HG03196 (cell line): ENCODE measurements around the gene GOLGA3.
"Not testable (repeated sequence)": the region's sequence is repeated elsewhere in the genome, so short reads cannot be mapped to it uniquely, and the experiment has no call there.

Experiments used
- ATAC-seq: cut with Tn5 transposase; IDR thresholded peaks from one replicate; pipeline ENCODE4 v1.9.1; 2021; ENCODE audit not compliant: unreplicated experiment

Gene GOLGA3, protein sequence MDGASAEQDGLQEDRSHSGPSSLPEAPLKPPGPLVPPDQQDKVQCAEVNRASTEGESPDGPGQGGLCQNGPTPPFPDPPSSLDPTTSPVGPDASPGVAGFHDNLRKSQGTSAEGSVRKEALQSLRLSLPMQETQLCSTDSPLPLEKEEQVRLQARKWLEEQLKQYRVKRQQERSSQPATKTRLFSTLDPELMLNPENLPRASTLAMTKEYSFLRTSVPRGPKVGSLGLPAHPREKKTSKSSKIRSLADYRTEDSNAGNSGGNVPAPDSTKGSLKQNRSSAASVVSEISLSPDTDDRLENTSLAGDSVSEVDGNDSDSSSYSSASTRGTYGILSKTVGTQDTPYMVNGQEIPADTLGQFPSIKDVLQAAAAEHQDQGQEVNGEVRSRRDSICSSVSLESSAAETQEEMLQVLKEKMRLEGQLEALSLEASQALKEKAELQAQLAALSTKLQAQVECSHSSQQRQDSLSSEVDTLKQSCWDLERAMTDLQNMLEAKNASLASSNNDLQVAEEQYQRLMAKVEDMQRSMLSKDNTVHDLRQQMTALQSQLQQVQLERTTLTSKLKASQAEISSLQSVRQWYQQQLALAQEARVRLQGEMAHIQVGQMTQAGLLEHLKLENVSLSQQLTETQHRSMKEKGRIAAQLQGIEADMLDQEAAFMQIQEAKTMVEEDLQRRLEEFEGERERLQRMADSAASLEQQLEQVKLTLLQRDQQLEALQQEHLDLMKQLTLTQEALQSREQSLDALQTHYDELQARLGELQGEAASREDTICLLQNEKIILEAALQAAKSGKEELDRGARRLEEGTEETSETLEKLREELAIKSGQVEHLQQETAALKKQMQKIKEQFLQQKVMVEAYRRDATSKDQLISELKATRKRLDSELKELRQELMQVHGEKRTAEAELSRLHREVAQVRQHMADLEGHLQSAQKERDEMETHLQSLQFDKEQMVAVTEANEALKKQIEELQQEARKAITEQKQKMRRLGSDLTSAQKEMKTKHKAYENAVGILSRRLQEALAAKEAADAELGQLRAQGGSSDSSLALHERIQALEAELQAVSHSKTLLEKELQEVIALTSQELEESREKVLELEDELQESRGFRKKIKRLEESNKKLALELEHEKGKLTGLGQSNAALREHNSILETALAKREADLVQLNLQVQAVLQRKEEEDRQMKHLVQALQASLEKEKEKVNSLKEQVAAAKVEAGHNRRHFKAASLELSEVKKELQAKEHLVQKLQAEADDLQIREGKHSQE (N-terminal part only)

DNA sequence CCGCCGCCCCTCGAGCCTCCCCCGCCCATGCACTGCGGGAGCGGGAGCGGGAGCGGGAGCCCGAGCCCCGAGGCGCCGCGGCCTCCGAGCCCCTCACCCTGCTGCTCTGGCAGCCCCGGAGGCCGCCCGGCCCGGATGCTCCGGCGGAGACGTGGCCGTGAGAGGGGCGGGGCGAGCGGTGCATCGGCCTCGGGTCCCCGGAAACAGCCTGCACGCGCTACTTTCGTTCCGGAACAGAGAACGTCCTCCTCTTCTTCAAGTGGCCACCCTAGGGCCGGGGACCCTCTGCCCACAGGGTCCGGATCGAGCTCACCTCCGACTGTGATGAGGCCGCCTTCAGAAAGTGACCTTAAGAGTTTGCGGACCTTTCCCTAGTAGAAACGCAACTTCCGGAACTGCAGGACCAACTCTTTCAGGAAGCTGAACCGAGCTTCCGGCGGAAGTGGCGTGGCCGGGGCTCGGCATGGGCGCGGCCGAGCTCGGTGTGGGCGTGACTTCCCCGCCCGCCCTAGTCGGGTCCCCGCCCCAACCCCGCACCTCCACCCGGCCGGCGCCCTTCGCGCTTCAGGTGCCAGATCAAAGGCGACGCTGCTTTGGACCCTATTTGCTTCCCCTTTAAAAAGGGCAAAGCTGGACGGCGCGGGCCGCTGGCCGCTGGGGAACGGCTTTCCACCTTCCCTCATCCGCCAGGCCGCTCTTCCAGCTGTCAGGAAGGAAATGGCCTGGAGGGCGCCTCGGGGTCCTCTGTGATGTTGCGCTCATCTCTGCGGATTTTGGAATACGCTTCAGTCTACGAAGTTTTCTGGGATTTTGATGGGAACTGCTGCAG, at the start of gene GOLGA3:
Gene GOLGA3, minus strand, starts transcription at position 164 of the 829 bp plus-strand sequence. CDS start 6,741 bp downstream, outside the sequence.
- peak; percentile 81 for ATAC-seq

DNA sequence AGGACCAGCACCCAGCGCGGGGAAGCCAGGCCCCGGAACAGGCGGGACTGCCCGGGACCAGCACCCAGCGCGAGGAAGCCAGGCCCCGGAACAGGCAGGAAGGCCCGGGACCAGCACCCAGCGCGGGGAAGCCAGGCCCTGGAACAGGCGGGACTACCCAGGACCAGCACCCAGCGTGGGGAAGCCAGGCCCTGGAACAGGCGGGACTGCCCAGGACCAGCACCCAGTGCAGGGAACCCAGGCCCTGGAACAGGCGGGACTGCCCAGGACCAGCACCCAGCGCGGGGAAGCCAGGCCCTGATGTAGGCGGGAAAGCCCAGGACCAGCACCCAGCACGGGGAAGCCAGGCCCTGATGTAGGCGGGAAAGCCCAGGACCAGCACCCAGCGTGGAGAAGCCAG, 46.0 kb upstream of the GOLGA3 start:
- not testable (repeated sequence) for ATAC-seq

DNA sequence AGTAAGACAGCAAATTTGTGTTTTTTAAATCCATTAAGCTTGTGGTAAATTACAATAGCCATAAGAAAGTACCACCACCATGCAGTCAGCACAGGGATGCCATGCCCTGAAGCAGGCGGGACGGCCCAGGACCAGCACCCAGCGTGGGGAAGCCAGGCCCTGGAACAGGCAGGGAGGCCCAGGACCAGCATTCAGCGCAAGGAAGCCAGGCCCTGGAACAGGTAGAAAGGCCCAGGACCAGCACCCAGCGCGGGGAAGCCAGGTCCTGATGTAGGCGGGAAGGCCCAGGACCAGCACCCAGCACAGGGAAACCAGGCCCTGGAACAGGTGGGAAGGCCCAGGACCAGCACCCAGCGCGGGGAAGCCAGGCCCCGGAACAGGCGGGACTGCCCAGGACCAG, 45.5 kb upstream of the GOLGA3 start:
- no peak for ATAC-seq

DNA sequence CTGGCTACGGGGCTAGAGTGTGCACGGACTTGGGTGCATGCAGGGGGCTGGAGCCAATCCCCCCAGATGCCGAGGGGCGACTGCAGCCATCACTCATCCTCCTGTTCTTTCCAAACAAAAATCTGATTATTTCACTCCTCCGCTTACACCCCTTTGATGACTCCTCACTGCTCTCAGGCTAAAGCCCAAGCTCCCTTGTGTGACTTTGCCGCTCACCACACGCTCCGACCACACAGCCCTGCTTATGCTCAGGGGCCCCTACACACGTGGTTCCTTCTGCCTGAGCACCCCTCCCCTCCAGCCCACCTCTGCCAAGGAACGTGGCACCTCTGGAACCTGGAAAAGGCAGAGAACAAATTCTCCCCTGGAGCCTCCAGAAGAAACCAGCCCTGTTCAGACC, 45.1 kb upstream of the GOLGA3 start:
- ATAC-seq: no peak

DNA sequence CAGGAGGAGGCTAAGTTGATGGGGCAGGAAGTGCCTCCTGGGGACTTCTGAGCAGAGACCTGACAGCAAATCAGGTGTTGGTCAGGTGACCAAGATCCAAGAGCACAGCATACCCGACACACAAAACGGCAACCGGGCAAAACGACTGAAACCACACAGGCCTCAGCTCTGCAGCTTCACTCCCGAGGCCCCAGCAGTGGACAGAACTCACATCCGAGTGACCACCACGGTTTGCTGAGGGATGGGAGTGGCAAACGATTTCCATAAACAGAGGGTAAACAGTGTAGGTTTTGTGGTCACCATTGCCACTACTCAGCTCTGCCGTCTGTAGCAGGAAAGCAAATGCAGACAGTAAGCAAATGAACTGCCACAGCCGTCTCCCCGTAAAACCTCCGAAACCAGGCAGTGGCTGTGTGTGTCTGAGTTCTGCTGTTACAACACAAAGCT, 44.3 kb upstream of the GOLGA3 start:
- no peak for ATAC-seq

DNA sequence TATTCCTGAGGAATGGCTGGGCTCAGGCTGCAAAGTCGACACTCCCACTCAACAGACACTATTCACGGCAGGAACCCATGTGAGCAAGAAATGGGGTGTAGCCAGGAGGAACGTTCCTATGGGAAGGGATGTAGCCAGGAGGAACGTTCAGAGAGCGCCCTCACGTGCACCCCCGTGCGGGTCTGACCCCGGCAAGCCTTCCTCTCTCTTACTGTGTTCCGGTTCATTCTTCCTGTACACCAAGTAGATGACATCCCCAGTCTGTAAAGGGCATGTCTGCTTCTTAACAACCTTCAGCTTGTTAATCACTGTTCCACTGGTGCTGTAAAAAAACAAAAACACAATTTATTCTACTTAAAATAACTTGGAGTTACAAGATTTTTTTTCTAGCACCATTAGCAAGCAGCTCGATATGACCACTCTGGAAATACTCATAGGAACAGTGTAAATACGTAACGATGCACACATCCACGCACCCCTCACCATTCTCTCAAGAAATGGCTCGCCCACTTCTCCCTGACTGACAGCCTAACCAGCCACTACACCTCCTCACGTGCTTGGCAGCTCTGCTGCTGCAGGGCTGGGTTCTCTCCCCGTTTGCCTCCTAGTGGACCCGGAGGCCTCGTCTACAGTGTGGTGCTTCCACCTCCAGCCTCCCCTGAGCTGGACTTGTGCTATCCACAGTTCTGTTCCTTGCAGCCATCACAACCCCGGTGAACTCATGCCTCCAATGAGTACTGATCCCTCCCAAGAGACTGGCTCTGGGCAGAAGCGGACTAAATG, 43.6 kb upstream of the GOLGA3 start:
- no peak for ATAC-seq

DNA sequence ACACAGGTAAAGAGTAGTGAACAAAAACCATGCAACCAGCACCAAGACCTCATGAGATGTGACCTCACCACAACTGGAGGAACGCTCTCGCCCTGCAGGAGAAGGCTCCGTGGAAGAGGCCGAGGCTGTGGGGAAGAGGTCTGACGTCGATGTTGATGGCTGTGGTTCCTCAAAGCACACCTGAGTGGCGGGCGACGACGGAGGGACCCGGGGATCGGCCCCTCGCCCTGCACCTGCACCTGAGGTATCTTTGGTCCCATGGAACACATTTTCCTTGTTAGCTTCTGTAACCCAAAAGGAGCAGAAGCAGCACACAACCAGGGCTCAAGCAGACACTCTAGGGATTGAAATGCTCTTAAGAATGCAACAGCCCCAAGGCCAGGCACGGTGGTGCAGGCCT, 40.9 kb upstream of the GOLGA3 start:
- ATAC-seq: no peak

DNA sequence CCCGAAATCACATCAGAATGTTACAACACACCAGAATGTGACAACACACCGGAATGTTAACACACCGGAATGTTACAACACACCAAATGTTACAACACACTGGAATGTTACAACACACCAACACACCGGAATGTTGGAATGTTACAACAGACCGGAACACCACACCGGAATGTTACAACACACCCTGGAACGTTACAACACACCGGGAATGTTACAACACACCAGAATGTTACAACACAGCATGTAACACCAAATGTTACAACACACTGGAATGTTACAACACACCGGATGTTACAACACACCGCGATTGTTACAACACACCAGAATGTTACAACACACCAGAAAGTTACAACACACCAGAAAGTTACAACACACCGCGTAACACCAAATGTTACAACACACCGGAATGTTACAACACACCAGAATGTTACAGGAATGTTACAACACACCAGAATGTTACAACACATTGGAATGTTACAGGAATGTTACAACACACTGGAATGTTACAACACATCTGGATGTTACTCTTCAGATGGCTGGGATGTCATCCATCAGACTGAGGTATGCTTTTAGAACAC, 37.7 kb upstream of the GOLGA3 start:
- no peak for ATAC-seq

DNA sequence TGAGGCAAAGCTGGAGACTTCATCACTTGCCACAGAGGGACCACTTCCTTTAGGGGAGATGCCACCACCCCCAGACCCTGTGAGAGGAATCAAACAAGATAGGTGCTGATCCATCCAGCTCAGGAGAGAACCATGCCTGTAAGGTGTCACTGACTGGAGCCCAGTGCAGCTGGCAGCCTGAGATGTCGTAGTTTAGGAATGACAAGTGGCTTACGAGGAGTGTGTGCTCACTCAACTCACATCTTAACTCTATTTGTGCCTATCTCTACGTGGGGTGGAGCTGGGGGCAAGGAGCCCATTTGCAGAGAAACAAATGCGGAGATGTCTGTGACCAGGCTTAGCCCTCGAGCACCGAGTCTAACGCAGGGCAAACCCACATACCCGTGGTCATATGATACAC, 32.9 kb upstream of the GOLGA3 start:
- no peak for ATAC-seq

DNA sequence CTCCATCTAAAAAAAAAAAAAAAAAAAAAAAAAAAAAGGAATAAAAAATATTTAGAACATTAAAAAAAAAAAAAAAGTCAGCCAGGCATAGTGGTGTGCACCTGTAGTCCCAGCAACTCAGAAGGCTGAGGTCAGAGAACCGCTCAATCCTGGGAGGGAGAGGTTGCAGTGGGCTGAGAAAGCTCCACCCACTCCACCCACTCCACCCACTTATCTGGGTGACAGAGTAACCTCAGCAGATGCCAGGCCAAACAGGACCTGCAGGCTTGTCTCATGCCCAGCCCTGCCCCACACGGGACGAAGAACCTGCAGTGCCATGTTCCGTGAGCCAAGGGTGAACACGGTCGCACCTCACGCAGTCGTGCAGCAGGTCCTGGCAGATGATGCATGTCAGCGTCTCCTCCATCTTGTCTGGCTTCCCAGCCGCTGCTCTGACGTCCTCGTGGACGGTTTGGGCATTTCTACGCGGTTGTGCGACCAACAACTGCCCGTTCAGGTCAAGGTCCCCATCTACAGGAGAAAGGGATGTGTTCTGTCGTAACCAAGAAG, 30.1 kb upstream of the GOLGA3 start:
- ATAC-seq: no peak

DNA sequence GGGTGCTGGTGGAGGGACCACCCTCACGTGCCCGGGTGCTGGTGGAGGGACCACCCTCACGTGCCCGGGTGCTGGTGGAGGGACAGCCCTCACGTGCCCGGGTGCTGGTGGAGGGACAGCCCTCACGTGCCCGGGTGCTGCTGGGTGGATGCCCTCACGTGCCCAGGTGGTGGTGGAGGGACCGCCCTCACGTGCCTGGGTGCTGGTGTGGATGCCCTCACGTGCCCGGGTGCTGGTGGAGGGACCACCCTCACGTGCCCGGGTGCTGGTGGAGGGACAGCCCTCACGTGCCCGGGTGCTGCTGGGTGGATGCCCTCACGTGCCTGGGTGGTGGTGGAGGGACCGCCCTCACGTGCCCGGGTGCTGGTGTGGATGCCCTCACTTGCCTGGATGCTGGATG, 28.4 kb upstream of the GOLGA3 start:
- not testable (repeated sequence) for ATAC-seq

DNA sequence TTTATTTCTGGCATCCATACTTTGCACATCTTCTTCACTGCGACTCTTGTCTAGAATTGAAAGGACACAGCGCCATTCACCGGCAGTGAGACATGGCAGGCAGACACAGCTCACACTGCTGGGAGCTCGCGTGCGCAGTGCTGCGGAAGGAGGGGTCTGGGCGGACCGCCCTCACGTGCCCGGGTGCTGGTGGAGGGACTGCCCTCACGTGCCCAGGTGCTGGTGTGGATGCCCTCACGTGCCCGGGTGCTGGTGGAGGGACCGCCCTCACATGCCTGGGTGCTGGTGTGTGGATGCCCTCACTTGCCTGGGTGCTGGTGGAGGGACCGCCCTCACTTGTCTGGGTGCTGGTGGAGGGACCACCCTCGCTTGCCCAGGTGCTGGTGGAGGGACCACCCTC, 27.9 kb upstream of the GOLGA3 start:
- no peak for ATAC-seq

DNA sequence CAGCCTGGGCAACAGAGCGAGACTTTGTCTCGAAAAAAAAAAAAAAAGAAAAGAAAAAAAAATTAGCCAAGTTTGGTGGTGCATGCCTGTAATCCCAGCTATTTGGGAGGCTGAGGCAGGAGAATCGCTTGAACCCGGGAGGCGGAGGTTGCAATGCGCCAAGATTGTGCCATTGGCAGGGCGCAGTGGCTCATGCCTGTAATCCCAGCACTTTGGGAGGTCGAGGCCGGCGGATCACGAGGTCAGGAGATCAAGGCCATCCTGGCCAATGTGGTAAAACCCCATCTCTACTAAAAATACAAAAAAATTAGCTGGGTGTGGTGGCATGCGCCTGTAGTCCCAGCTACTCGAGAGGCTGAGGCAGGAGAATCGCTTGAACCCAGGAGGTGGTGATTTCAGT, 26.5 kb upstream of the GOLGA3 start:
- ATAC-seq: not testable (repeated sequence)

DNA sequence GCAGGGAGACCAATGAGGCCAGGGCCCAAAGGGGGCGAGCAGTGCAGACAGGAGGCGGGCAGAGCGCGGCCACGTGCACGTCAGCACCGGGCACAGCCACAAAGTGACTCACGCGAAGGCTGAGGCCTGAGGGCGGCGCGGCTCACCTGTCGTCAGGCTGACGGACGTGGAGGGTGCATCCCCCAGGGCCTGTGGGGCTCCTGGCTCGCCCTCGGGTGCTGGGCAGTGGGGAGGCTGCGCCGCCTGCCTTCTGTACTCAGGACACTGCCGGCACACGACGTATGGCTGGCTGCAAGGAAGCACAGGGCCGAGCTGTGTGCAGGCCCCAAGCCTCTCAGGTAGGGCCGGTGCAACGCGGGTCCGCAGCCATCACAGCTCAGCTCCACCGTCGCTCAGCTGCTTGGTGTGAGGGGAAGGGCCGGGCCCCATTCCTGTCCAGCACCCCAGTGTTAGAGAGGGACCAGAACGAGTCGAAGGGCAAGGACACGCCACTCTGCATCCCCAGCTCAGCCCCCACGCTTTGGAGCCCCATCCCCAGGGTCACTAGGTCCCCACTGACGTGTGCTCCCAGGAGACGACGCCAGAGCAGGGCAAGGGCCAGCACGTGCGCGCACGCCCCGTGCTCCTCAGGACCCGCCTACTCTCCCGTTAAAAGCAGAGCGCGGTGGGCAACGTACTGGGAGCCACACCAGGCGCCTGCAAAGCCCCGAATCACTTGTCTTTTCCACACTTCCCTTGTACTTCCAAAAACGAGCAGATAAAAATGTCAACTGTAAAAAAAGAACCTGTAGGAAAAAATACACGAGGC, 24.8 kb upstream of the GOLGA3 start:
- no peak for ATAC-seq

DNA sequence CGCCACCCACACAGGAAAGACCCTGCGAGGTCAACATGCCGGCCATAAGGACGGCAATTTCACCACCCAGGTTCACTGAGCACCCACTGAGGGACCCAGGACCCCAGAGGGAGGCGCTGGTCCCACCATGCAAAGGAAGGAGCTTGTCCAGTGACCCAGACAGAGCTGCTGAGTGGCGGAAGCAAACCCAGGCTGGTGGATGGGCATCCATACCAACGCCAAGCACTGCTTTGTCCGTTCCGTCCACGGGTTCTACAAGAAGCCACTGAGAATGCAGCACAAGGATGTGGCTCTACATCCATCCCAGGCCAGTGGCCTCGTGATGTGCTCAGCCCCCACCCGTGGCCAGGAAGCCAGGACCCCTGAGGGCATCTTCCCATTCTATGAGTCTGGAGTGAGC, 23.8 kb upstream of the GOLGA3 start:
- no peak for ATAC-seq

DNA sequence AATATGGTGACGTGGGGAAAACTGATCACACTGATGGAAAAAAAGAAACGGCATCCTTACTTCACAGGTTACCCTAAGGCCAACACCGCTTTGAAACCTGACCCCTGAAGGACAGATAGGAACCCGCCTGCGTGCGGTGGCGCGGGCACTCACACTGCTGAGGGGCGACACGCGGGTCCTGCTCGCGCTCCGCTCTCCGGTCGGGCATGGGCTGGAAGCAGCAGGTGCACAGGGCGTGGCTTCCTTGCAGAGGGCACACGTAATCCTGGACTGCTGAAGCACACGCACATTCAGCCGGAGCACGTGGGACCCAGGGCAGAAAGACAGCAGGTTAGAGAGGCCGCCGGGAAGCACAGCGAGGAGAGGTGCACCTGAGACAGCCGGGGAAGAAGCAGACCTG, 22.8 kb upstream of the GOLGA3 start:
- no peak for ATAC-seq

DNA sequence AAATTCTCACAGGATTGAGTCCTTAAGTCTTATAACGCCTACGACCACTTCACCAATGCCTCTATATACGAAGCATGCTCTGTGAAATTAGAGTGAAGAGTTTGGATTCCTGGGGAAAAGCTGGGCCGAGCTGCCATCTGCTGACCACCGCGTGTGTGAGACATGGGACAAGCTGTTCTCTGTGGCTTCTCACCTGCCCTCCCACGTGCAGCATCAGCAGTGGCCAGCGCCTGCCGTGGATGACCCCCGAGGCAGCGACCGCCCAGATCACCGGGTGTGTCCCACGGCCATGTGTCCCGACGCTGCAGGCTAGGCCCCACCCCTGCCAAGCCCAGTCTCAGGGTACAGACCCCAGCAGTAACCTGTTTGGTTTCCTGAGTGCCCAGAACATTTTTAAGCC, 21.6 kb upstream of the GOLGA3 start:
- no peak for ATAC-seq

DNA sequence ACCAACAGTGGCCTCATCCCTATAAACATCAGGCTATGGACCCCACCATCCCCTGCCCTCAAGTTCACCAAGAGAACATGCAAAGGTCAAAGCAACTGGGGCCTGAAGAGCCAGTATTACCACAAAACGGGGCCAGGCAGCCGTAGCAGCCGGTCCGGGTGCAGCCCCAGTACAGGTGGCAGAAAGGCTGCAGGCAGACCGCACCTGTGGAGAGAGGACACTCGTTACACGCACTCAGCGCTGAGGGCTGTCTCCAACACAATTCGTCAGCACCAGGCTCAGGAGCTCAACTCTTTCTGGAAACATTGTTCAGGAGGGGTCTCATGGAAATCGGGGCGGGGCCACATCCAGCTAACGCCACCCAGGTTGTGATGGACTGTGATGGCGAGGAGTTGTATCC, 19.9 kb upstream of the GOLGA3 start:
- no peak for ATAC-seq
